H1 (cell line): Measurements from ENCODE around the gene ST6GALNAC4.

Experiments used
- CHD2 ChIP-seq: IDR thresholded peaks from 2 replicates; pipeline ENCODE4 v1.6.1; 2012; ENCODE audit warnings: low read length, improper control_type of control experiment
- CTCF ChIP-seq, 3 experiments: IDR thresholded peaks; 1 replicate in 2 of 3; 2 replicates in 1 of 3; pipeline versions ENCODE4 v1.5.1 to v1.6.1; 2011; ENCODE audit warnings: low read length in 3 of 3, mild to moderate bottlenecking in 3 of 3, inconsistent platforms in 2 of 3, low read depth in 1 of 3, moderate library complexity in 1 of 3; ENCODE audit not compliant: insufficient read depth in 1 of 3; ENCODE audit errors: control extremely low read depth in 1 of 3
- EZH2 ChIP-seq: fragments of 200-600 bp; sonication (generic); IDR thresholded peaks from 2 replicates; pipeline ENCODE4 v1.7.1; 2012; ENCODE audit warnings: low read depth, mild to moderate bottlenecking, moderate library complexity, low read length, inconsistent platforms; ENCODE audit not compliant: severe bottlenecking
- KDM1A ChIP-seq: fragments of 200-600, 300-600 bp; sonication (generic); IDR thresholded peaks from 2 replicates; pipeline ENCODE4 v1.7.1; 2016; ENCODE audit warnings: mild to moderate bottlenecking, low read length, borderline replicate concordance
- NRF1 ChIP-seq: IDR thresholded peaks from 2 replicates; pipeline ENCODE4 v1.6.1; 2011; ENCODE audit warnings: mild to moderate bottlenecking, low read depth, low read length, improper control_type of control experiment
- RAD21 ChIP-seq, 2 experiments: IDR thresholded peaks in 1 of 2; conservative IDR thresholded peaks in 1 of 2; 2 replicates each; pipeline ENCODE4 v1.6.1; 2011; ENCODE audit warnings: low read depth in 2 of 2, low read length in 2 of 2, improper control_type of control experiment in 1 of 2, inconsistent platforms in 1 of 2, mild to moderate bottlenecking in 1 of 2, moderate library complexity in 1 of 2
- RNF2 ChIP-seq: fragments of 200-900, 300-1000 bp; sonication (generic); IDR thresholded peaks from 2 replicates; pipeline ENCODE4 v1.7.1; 2016; ENCODE audit warnings: borderline replicate concordance, low read depth, mild to moderate bottlenecking, antibody characterized with exemption, low read length; ENCODE audit not compliant: poor library complexity, severe bottlenecking; ENCODE audit errors: missing control alignments
- SAP30 ChIP-seq: fragments of 300-600 bp; sonication (generic); IDR thresholded peaks from 2 replicates; pipeline ENCODE4 v1.7.1; 2012; ENCODE audit warnings: low read length, moderate library complexity, mild to moderate bottlenecking, inconsistent platforms; ENCODE audit not compliant: insufficient read depth, insufficient replicate concordance
- SIN3A ChIP-seq, 2 experiments: IDR thresholded peaks in 1 of 2; conservative IDR thresholded peaks in 1 of 2; 2 replicates each; pipeline ENCODE4 v1.6.1; 2011 to 2012; ENCODE audit warnings: low read length in 2 of 2, improper control_type of control experiment in 1 of 2, low read depth in 1 of 2, mild to moderate bottlenecking in 1 of 2
- SRF ChIP-seq: IDR thresholded peaks from 2 replicates; pipeline ENCODE4 v1.6.1; 2011; ENCODE audit warnings: mild to moderate bottlenecking, low read depth, low read length, moderate library complexity
- USF2 ChIP-seq: IDR thresholded peaks from 2 replicates; pipeline ENCODE4 v1.6.1; 2011; ENCODE audit warnings: low read length, improper control_type of control experiment
- YY1 ChIP-seq: IDR thresholded peaks from 2 replicates; pipeline ENCODE4 v1.6.1; 2011; ENCODE audit warnings: low read depth, mild to moderate bottlenecking, low read length
- ZNF274 ChIP-seq: IDR thresholded peaks from 2 replicates; pipeline ENCODE4 v1.7.0; 2012; ENCODE audit warnings: low read length, borderline replicate concordance; ENCODE audit errors: extremely low read depth
- TF ChIP-seq, protein P1 (sequence below): IDR thresholded peaks from 2 replicates; pipeline ENCODE4 v1.6.1; 2012; ENCODE audit warnings: inconsistent platforms

DNA sequence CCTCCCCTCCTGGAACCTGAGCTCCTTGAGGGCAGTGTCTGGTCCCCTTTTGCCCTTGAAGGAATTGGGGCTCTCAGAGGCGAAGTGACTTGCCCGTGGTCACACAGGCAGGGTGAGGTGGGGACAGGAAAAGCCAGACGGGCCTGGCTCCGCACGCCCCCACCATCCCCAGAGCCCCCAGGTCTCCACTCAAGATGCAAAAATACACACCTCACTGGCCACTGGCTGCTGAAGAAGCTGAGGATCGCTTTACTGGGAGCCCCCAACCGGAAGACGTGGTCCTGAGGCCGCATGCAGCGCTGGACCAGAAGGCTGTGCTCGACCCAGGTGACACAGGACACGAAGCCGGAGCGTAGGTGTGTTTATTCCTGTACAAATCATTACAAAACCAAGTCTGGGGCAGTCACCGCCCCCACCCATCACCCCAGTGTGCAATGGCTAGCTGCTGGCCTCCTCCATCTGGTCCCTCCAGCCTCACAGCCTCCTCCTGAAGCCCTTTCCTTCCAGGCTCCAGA lies 31.8 kb downstream of the ST6GALNAC4 start:
- TF ChIP-seq CTCF (IDR thresholded peaks at IDR 0.05; ENCODE audit: control extremely low read depth in 1 of 3, insufficient read depth in 1 of 3, low read depth in 1 of 3, low read length in 3 of 3), result no peak
- TF ChIP-seq KDM1A, result no peak
- TF ChIP-seq SAP30, result no peak
- TF ChIP-seq CHD2, result no peak
- TF ChIP-seq ZNF274, result no peak
- no peak for TF ChIP-seq YY1
- no peak for TF ChIP-seq NRF1
- TF ChIP-seq RNF2, result no peak
- TF ChIP-seq EZH2, result no peak
- TF ChIP-seq, protein P1, sequence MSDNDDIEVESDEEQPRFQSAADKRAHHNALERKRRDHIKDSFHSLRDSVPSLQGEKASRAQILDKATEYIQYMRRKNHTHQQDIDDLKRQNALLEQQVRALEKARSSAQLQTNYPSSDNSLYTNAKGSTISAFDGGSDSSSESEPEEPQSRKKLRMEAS, result no peak
- TF ChIP-seq USF2, result no peak
- no peak for TF ChIP-seq RAD21 (IDR thresholded peaks at IDR 0.05 in 1 of 2, conservative IDR thresholded peaks at IDR 0.05 in 1 of 2; ENCODE audit: low read depth in 2 of 2, low read length in 2 of 2)
- no peak for TF ChIP-seq SRF
- no peak for TF ChIP-seq SIN3A (conservative IDR thresholded peaks at IDR 0.05 in 1 of 2, IDR thresholded peaks at IDR 0.05 in 1 of 2; ENCODE audit: low read depth in 1 of 2, low read length in 2 of 2)
